ENCODE data around the gene TLE3.

TLE3 gene

GRCh38 chr15:70068783-70069565 is 28.7 kb downstream of the TLE3 start:
- Histone ChIP-seq H3K9ac (ENCODE audit: low read length) (no peak overlapping the region), H3K4me1 (ENCODE audit: control insufficient read depth, insufficient read depth, low read length) (peaks cover 29% of the 10 kb centered on the region), H3K4me3 (ENCODE audit: low read length) (no peak overlapping the region), H3K27ac (ENCODE audit: low read depth, low read length) (no peak overlapping the region), H3K27me3 (ENCODE audit: control insufficient read depth, insufficient read depth, low read length) (no peaks in the 10 kb centered on the region), H3K36me3 (ENCODE audit: control insufficient read depth, insufficient read depth, low read length) (peaks cover 43% of the 10 kb centered on the region)

GRCh38 chr15:70067681-70068080 is 30.0 kb downstream of the TLE3 start:
- Histone ChIP-seq H3K27me3 (ENCODE audit: control insufficient read depth, insufficient read depth, low read length) (no peaks in the 10 kb centered on the region), H3K9ac (ENCODE audit: low read length) (no peak overlapping the region), H3K36me3 (ENCODE audit: control insufficient read depth, insufficient read depth, low read length) (peaks cover 31% of the 10 kb centered on the region), H3K27ac (ENCODE audit: low read depth, low read length) (no peak overlapping the region), H3K4me3 (ENCODE audit: low read length) (no peak overlapping the region), H3K4me1 (ENCODE audit: control insufficient read depth, insufficient read depth, low read length) (peaks cover 40% of the 10 kb centered on the region)

- no peak overlapping the region for H3K4me3 ChIP-seq (ENCODE audit: low read length)
- no peak overlapping the region for H3K27ac ChIP-seq (ENCODE audit: low read depth, low read length)
- H3K36me3 ChIP-seq (ENCODE audit: control insufficient read depth, insufficient read depth, low read length): peaks cover 27% of the 10 kb centered on the region
- no peak overlapping the region for H3K9ac ChIP-seq (ENCODE audit: low read length)
- H3K4me1 ChIP-seq (ENCODE audit: control insufficient read depth, insufficient read depth, low read length): peaks cover 45% of the 10 kb centered on the region
- no peaks in the 10 kb centered on the region for H3K27me3 ChIP-seq (ENCODE audit: control insufficient read depth, insufficient read depth, low read length)
Measured at GRCh38 chr15:70067011-70067410, 30.7 kb downstream of the TLE3 start.

- Histone ChIP-seq H3K36me3 (ENCODE audit: control insufficient read depth, insufficient read depth, low read length) (peaks cover 27% of the 10 kb centered on the region), H3K27ac (ENCODE audit: low read depth, low read length) (no peak overlapping the region), H3K4me1 (ENCODE audit: control insufficient read depth, insufficient read depth, low read length) (peaks cover 51% of the 10 kb centered on the region), H3K4me3 (ENCODE audit: low read length) (no peak overlapping the region), H3K27me3 (ENCODE audit: control insufficient read depth, insufficient read depth, low read length) (no peaks in the 10 kb centered on the region), H3K9ac (ENCODE audit: low read length) (no peak overlapping the region)
Measured at GRCh38 chr15:70066447-70066846, 31.3 kb downstream of the TLE3 start.

DNA sequence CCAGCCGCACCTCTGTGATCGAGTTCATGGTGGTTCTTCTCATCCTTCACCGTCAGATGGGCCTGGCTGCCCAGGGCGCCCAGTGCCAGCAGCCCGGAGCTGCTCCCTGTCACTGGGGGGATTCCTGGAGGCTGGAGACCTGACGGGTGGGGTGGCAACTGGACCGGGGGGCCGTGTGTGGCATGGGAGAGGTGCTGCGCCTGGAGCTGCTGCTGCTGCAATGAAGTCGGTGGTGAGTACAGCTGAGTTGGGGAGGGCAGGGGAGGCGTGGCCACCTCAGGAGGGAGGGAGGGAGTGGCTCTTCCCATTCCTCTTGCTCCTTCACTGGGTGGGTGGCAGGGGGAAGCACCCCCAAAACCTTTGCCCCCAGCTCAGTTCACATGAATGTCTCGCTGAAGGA is 31.7 kb downstream of the TLE3 start:
- Histone ChIP-seq H3K27me3 (ENCODE audit: control insufficient read depth, insufficient read depth, low read length) (no peaks in the 10 kb centered on the region), H3K36me3 (ENCODE audit: control insufficient read depth, insufficient read depth, low read length) (peaks cover 29% of the 10 kb centered on the region), H3K4me1 (ENCODE audit: control insufficient read depth, insufficient read depth, low read length) (peaks cover 52% of the 10 kb centered on the region), H3K4me3 (ENCODE audit: low read length) (no peak overlapping the region), H3K9ac (ENCODE audit: low read length) (no peak overlapping the region), H3K27ac (ENCODE audit: low read depth, low read length) (no peak overlapping the region)

- no peaks in the 10 kb centered on the region for H3K27me3 ChIP-seq (ENCODE audit: control insufficient read depth, insufficient read depth, low read length)
- H3K4me3 ChIP-seq (ENCODE audit: low read length): no peak overlapping the region
- H3K4me1 ChIP-seq (ENCODE audit: control insufficient read depth, insufficient read depth, low read length): peaks cover 55% of the 10 kb centered on the region
- peaks cover 32% of the 10 kb centered on the region for H3K36me3 ChIP-seq (ENCODE audit: control insufficient read depth, insufficient read depth, low read length)
- no peak overlapping the region for H3K9ac ChIP-seq (ENCODE audit: low read length)
- peak overlapping the region; percentile 57 for H3K27ac ChIP-seq (ENCODE audit: low read depth, low read length)
Measured at GRCh38 chr15:70065006-70065722, 32.6 kb downstream of the TLE3 start.

- H3K4me3 ChIP-seq (ENCODE audit: low read length): no peak overlapping the region
- no peaks in the 10 kb centered on the region for H3K27me3 ChIP-seq (ENCODE audit: control insufficient read depth, insufficient read depth, low read length)
- no peak overlapping the region for H3K9ac ChIP-seq (ENCODE audit: low read length)
- H3K36me3 ChIP-seq (ENCODE audit: control insufficient read depth, insufficient read depth, low read length): peaks cover 36% of the 10 kb centered on the region
- H3K27ac ChIP-seq (ENCODE audit: low read depth, low read length): peak overlapping the region; percentile 57
- H3K4me1 ChIP-seq (ENCODE audit: control insufficient read depth, insufficient read depth, low read length): peaks cover 49% of the 10 kb centered on the region
Measured at GRCh38 chr15:70064441-70064840, 33.3 kb downstream of the TLE3 start.

- H3K4me1 ChIP-seq (ENCODE audit: control insufficient read depth, insufficient read depth, low read length): peaks cover 44% of the 10 kb centered on the region
Measured at GRCh38 chr15:70063980-70064379, 33.7 kb downstream of the TLE3 start.

GRCh38 chr15:70063261-70063925 is 34.3 kb downstream of the TLE3 start:
- Histone ChIP-seq H3K36me3 (ENCODE audit: control insufficient read depth, insufficient read depth, low read length) (peaks cover 39% of the 10 kb centered on the region), H3K9ac (ENCODE audit: low read length) (no peak overlapping the region), H3K4me1 (ENCODE audit: control insufficient read depth, insufficient read depth, low read length) (peaks cover 40% of the 10 kb centered on the region), H3K27ac (ENCODE audit: low read depth, low read length) (peak overlapping the region; percentile 57), H3K4me3 (ENCODE audit: low read length) (no peak overlapping the region), H3K27me3 (ENCODE audit: control insufficient read depth, insufficient read depth, low read length) (no peaks in the 10 kb centered on the region)

More at GRCh38 chr15:70063980-70064379, 33.7 kb downstream of the TLE3 start:
- H3K27ac ChIP-seq (ENCODE audit: low read depth, low read length): peak overlapping the region; percentile 57
- H3K27me3 ChIP-seq (ENCODE audit: control insufficient read depth, insufficient read depth, low read length): no peaks in the 10 kb centered on the region
- H3K4me3 ChIP-seq (ENCODE audit: low read length): no peak overlapping the region
- H3K36me3 ChIP-seq (ENCODE audit: control insufficient read depth, insufficient read depth, low read length): peaks cover 39% of the 10 kb centered on the region
- H3K9ac ChIP-seq (ENCODE audit: low read length): no peak overlapping the region

GRCh38 chr15:70062321-70062956 is 35.3 kb downstream of the TLE3 start:
- peak overlapping the region; percentile 57 for H3K27ac ChIP-seq (ENCODE audit: low read depth, low read length)
- H3K36me3 ChIP-seq (ENCODE audit: control insufficient read depth, insufficient read depth, low read length): peaks cover 45% of the 10 kb centered on the region
- peaks cover 40% of the 10 kb centered on the region for H3K4me1 ChIP-seq (ENCODE audit: control insufficient read depth, insufficient read depth, low read length)
- H3K9ac ChIP-seq (ENCODE audit: low read length): no peak overlapping the region
- H3K4me3 ChIP-seq (ENCODE audit: low read length): no peak overlapping the region
- H3K27me3 ChIP-seq (ENCODE audit: control insufficient read depth, insufficient read depth, low read length): no peaks in the 10 kb centered on the region

DNA sequence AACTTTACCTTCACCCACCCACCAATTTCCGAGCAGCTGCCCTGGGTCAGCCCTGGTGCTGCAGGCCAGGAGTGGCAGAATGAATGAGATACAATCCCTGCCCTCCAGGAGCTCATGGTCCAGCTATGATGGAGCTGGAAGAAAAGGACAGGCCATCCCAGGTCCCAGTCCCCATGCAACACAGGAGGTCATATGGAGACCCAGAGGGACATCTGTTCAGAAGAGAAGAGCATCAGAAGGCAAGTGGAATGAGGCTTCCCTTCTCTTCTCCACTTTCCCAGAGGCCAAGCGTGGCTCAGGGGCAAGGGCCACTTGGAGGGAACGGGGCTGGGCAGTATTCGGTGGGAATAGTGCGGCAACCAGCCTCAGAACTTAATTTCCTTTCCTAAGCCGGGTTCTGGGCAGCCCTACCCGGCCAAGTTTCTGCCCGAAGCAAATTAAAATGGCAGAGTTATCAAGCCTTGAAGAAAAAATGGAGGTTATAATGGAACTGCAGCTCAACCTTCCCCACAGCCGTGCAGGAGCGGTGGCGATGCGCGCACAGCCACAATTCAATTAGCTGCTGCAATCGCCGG is 35.9 kb downstream of the TLE3 start:
- H3K27me3 ChIP-seq (ENCODE audit: control insufficient read depth, insufficient read depth, low read length): no peaks in the 10 kb centered on the region
- peaks cover 50% of the 10 kb centered on the region for H3K36me3 ChIP-seq (ENCODE audit: control insufficient read depth, insufficient read depth, low read length)
- H3K9ac ChIP-seq (ENCODE audit: low read length): no peak overlapping the region
- H3K4me3 ChIP-seq (ENCODE audit: low read length): no peak overlapping the region
- H3K27ac ChIP-seq (ENCODE audit: low read depth, low read length): no peak overlapping the region
- H3K4me1 ChIP-seq (ENCODE audit: control insufficient read depth, insufficient read depth, low read length): peaks cover 40% of the 10 kb centered on the region

DNA sequence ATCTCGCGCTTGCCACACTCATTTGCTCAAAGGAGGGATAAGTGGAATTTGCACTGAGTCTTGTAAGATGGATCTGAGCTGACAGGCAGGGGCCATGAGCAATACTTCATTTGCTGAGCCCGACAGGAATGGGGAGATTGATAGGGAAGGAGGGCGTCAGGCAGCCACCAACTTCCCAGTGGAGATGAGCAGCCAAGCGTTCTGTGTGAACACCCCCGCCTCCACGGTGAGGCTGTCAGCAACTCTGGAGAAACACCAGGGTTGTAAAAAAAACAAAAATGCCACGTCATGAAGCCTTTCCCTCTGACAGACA is 36.8 kb downstream of the TLE3 start:
- H3K36me3 ChIP-seq (ENCODE audit: control insufficient read depth, insufficient read depth, low read length): peaks cover 52% of the 10 kb centered on the region
- no peak overlapping the region for H3K4me3 ChIP-seq (ENCODE audit: low read length)
- H3K9ac ChIP-seq (ENCODE audit: low read length): no peak overlapping the region
- H3K27me3 ChIP-seq (ENCODE audit: control insufficient read depth, insufficient read depth, low read length): no peaks in the 10 kb centered on the region
- H3K27ac ChIP-seq (ENCODE audit: low read depth, low read length): no peak overlapping the region
- H3K4me1 ChIP-seq (ENCODE audit: control insufficient read depth, insufficient read depth, low read length): peaks cover 40% of the 10 kb centered on the region

Measured in rectal smooth muscle tissue (tissue), 1 donor.